ENCODE measurements around the gene SLAIN2. TPM values are rescaled to one million over a fixed set of nuclear protein-coding genes. Genes with fewer than 3 reads are reported as not detected.

Gene SLAIN2
- total RNA-seq, 1 experiment from 2014 or later, result 64.6 TPM

DNA sequence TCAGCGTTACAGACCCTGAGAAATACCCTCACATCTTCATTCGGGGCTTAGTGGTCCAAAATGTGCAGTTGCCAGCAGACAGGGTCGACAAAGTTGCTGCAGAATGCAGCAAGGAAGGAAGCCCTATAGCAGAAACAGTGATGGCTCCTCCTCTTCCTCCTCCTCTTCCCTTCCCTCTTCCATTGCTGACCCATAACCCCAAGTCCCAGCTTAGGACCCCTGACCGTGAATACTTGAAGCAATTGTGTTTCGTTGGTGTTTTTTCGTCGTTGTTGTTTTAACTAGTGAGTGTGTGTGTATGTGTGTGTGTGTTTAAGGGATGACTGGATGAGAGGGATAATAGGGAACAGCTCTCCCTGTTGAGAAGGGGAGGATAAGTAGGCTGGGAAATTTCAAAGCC lies 69.5 kb downstream of the SLAIN2 start:
- Histone ChIP-seq H3K9me3 (ENCODE audit: low read length) (no peaks in the 10 kb centered on the region), H3K4me3 (ENCODE audit: low read length) (no peak overlapping the region), H3K4me2 (ENCODE audit: low read depth, low read length, poor library complexity, severe bottlenecking) (no peak overlapping the region), H3K9ac (ENCODE audit: low read length) (no peak overlapping the region), H2AFZ (ENCODE audit: low read length) (no peak overlapping the region), H3K9me2 (replicated peaks; ENCODE audit: insufficient read depth, low read length) (no peaks in the 10 kb centered on the region), H3K36me3 (ENCODE audit: insufficient read depth, low read length) (no peaks in the 10 kb centered on the region), H3K27me3 (ENCODE audit: low read length) (no peaks in the 10 kb centered on the region), H3K79me2 (ENCODE audit: low read length) (peaks cover 44% of the 10 kb centered on the region), H4K20me1 (ENCODE audit: insufficient read depth, low read depth, low read length) (no peaks in the 10 kb centered on the region), H3K4me1 (ENCODE audit: low read length) (no peaks in the 10 kb centered on the region), H3K27ac (ENCODE audit: low read length) (no peak overlapping the region)
- no peak for DNase-seq

GRCh38 chr4:48420144-48420543 lies 78.8 kb downstream of the SLAIN2 start:
- H3K9ac ChIP-seq (ENCODE audit: low read length), result no peak overlapping the region
- no peak for DNase-seq
- H3K27me3 ChIP-seq (ENCODE audit: low read length), result no peaks in the 10 kb centered on the region
- no peaks in the 10 kb centered on the region for H3K9me2 ChIP-seq (replicated peaks; ENCODE audit: insufficient read depth, low read length)
- no peak overlapping the region for H2AFZ ChIP-seq (ENCODE audit: low read length)
- no peaks in the 10 kb centered on the region for H4K20me1 ChIP-seq (ENCODE audit: insufficient read depth, low read depth, low read length)
- H3K36me3 ChIP-seq (ENCODE audit: insufficient read depth, low read length), result no peaks in the 10 kb centered on the region; the same call in 1 of the 2 replicates
- 0 out of 2 replicates have a peak, but pooled peaks cover 9% of the 10 kb centered on the region for H3K79me2 ChIP-seq (ENCODE audit: low read length)
- no peaks in the 10 kb centered on the region for H3K9me3 ChIP-seq (ENCODE audit: low read length)
- H3K27ac ChIP-seq (ENCODE audit: low read length), result no peak overlapping the region
- no peak overlapping the region for H3K4me3 ChIP-seq (ENCODE audit: low read length)
- H3K4me2 ChIP-seq (ENCODE audit: low read depth, low read length, poor library complexity, severe bottlenecking), result no peak overlapping the region
- no peaks in the 10 kb centered on the region for H3K4me1 ChIP-seq (ENCODE audit: low read length)

DNA sequence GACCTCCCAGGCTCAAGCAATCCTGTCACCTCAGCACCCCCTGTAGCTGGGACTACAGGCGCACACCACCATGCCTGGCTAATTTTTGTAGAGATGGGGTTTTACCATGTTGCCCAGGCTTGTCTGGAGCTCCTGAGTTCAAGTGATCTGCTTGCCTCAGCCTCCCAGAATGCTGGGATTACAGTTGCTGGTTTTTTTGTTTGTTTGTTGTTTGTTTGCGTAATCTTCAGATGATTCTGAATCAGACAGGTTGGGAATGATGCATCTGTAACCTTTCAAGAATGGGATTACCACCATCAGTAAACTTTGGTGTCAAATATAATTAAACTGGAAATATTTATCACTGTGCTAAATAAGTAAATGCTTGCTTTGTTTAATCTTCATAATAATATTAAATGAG lies 79.8 kb downstream of the SLAIN2 start:
- no peaks in the 10 kb centered on the region; the same call in 1 of the 2 replicates for H3K36me3 ChIP-seq (ENCODE audit: insufficient read depth, low read length)
- H3K27me3 ChIP-seq (ENCODE audit: low read length), result no peaks in the 10 kb centered on the region
- H3K9me2 ChIP-seq (replicated peaks; ENCODE audit: insufficient read depth, low read length), result no peaks in the 10 kb centered on the region
- no peaks in the 10 kb centered on the region for H3K4me1 ChIP-seq (ENCODE audit: low read length)
- H3K9me3 ChIP-seq (ENCODE audit: low read length), result no peaks in the 10 kb centered on the region
- H3K27ac ChIP-seq (ENCODE audit: low read length), result no peak overlapping the region
- no peak overlapping the region for H3K4me2 ChIP-seq (ENCODE audit: low read depth, low read length, poor library complexity, severe bottlenecking)
- H4K20me1 ChIP-seq (ENCODE audit: insufficient read depth, low read depth, low read length), result no peaks in the 10 kb centered on the region
- no peak overlapping the region for H3K9ac ChIP-seq (ENCODE audit: low read length)
- no peak overlapping the region for H2AFZ ChIP-seq (ENCODE audit: low read length)
- H3K4me3 ChIP-seq (ENCODE audit: low read length), result no peak overlapping the region
- H3K79me2 ChIP-seq (ENCODE audit: low read length), result 0 out of 2 replicates have a peak, but pooled peaks cover 9% of the 10 kb centered on the region
- DNase-seq, result no peak

GRCh38 chr4:48428926-48429325 lies 87.6 kb downstream of the SLAIN2 start:
- no peak overlapping the region for H3K9ac ChIP-seq (ENCODE audit: low read length)
- H3K36me3 ChIP-seq (ENCODE audit: insufficient read depth, low read length), result no peaks in the 10 kb centered on the region
- no peak overlapping the region for H3K4me2 ChIP-seq (ENCODE audit: low read depth, low read length, poor library complexity, severe bottlenecking)
- no peaks in the 10 kb centered on the region for H3K27me3 ChIP-seq (ENCODE audit: low read length)
- DNase-seq, result no peak
- H3K27ac ChIP-seq (ENCODE audit: low read length), result no peak overlapping the region
- no peak overlapping the region for H3K4me3 ChIP-seq (ENCODE audit: low read length)
- no peaks in the 10 kb centered on the region for H3K4me1 ChIP-seq (ENCODE audit: low read length)
- no peaks in the 10 kb centered on the region for H3K9me3 ChIP-seq (ENCODE audit: low read length)
- no peak overlapping the region for H2AFZ ChIP-seq (ENCODE audit: low read length)
- H4K20me1 ChIP-seq (ENCODE audit: insufficient read depth, low read depth, low read length), result no peaks in the 10 kb centered on the region
- no peaks in the 10 kb centered on the region for H3K9me2 ChIP-seq (replicated peaks; ENCODE audit: insufficient read depth, low read length)
- no peaks in the 10 kb centered on the region for H3K79me2 ChIP-seq (ENCODE audit: low read length)

DNA sequence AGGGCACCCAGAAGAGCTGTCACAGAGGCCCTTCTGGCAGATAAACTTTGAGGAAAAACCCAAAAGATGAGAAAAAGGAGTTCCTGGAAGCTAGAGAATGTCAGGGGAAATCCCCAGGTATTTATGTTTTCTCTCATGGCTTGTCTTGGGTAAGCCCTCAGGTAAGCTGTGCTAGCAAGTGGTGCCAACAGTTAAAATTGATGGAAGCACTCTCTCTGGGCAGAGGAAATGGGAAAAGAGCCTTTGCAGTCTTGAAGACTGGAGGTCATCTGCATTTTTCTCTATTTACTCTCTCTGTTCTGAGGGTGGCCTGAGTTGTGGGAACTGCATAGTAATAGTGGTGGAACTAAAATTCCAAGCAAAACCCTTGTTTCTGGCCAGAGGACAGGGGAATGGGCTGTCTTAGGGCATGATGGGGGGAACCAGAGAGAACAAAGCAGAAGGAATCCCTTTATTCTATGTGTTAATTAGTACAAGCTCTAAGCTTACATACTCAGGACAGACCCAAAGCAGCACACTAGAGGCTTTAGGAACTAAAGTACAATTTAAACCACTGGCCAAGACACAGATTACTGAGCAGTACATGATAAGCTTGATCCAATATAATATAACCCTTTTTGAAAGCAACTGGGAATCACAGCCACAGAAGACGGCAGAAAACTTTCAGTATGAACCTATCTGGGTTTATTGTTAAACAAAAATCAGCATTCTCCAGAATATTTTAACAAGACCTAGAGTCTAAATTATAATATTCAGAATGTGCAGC lies 88.6 kb downstream of the SLAIN2 start:
- Histone ChIP-seq H3K36me3 (ENCODE audit: insufficient read depth, low read length) (no peaks in the 10 kb centered on the region), H3K27ac (ENCODE audit: low read length) (no peak overlapping the region), H4K20me1 (ENCODE audit: insufficient read depth, low read depth, low read length) (no peaks in the 10 kb centered on the region), H3K9me3 (ENCODE audit: low read length) (no peaks in the 10 kb centered on the region), H3K9me2 (replicated peaks; ENCODE audit: insufficient read depth, low read length) (no peaks in the 10 kb centered on the region), H3K9ac (ENCODE audit: low read length) (no peak overlapping the region), H2AFZ (ENCODE audit: low read length) (no peak overlapping the region), H3K4me1 (ENCODE audit: low read length) (no peaks in the 10 kb centered on the region), H3K4me3 (ENCODE audit: low read length) (no peak overlapping the region), H3K27me3 (ENCODE audit: low read length) (no peaks in the 10 kb centered on the region), H3K79me2 (ENCODE audit: low read length) (no peaks in the 10 kb centered on the region), H3K4me2 (ENCODE audit: low read depth, low read length, poor library complexity, severe bottlenecking) (no peak overlapping the region)
- no peak for DNase-seq

- DNase-seq, result no peak
- H3K36me3 ChIP-seq (ENCODE audit: insufficient read depth, low read length), result no peaks in the 10 kb centered on the region
Observed at GRCh38 chr4:48431401-48431800, 90.1 kb downstream of the SLAIN2 start.

GRCh38 chr4:48432017-48432416 lies 90.7 kb downstream of the SLAIN2 start:
- Histone ChIP-seq H3K36me3 (ENCODE audit: insufficient read depth, low read length) (no peaks in the 10 kb centered on the region), H3K9me2 (replicated peaks; ENCODE audit: insufficient read depth, low read length) (no peaks in the 10 kb centered on the region), H3K4me3 (ENCODE audit: low read length) (no peak overlapping the region), H3K4me1 (ENCODE audit: low read length) (no peaks in the 10 kb centered on the region), H2AFZ (ENCODE audit: low read length) (no peak overlapping the region), H3K9me3 (ENCODE audit: low read length) (no peaks in the 10 kb centered on the region), H3K27me3 (ENCODE audit: low read length) (no peaks in the 10 kb centered on the region), H3K4me2 (ENCODE audit: low read depth, low read length, poor library complexity, severe bottlenecking) (no peak overlapping the region), H4K20me1 (ENCODE audit: insufficient read depth, low read depth, low read length) (no peaks in the 10 kb centered on the region), H3K27ac (ENCODE audit: low read length) (no peak overlapping the region), H3K79me2 (ENCODE audit: low read length) (no peaks in the 10 kb centered on the region), H3K9ac (ENCODE audit: low read length) (no peak overlapping the region)
- DNase-seq, result no peak

More at GRCh38 chr4:48431401-48431800, 90.1 kb downstream of the SLAIN2 start:
- no peaks in the 10 kb centered on the region for H3K4me1 ChIP-seq (ENCODE audit: low read length)
- no peak overlapping the region for H3K4me3 ChIP-seq (ENCODE audit: low read length)
- no peaks in the 10 kb centered on the region for H3K9me2 ChIP-seq (replicated peaks; ENCODE audit: insufficient read depth, low read length)
- H3K27ac ChIP-seq (ENCODE audit: low read length), result no peak overlapping the region
- no peaks in the 10 kb centered on the region for H3K79me2 ChIP-seq (ENCODE audit: low read length)
- no peaks in the 10 kb centered on the region for H4K20me1 ChIP-seq (ENCODE audit: insufficient read depth, low read depth, low read length)
- H2AFZ ChIP-seq (ENCODE audit: low read length), result no peak overlapping the region
- no peak overlapping the region for H3K4me2 ChIP-seq (ENCODE audit: low read depth, low read length, poor library complexity, severe bottlenecking)
- H3K27me3 ChIP-seq (ENCODE audit: low read length), result no peaks in the 10 kb centered on the region
- no peak overlapping the region for H3K9ac ChIP-seq (ENCODE audit: low read length)
- no peaks in the 10 kb centered on the region for H3K9me3 ChIP-seq (ENCODE audit: low read length)

- no peak overlapping the region for H3K4me2 ChIP-seq (ENCODE audit: low read depth, low read length, poor library complexity, severe bottlenecking)
- H3K4me3 ChIP-seq (ENCODE audit: low read length), result no peak overlapping the region
- no peaks in the 10 kb centered on the region for H3K9me2 ChIP-seq (replicated peaks; ENCODE audit: insufficient read depth, low read length)
- H3K27ac ChIP-seq (ENCODE audit: low read length), result no peak overlapping the region
- H3K4me1 ChIP-seq (ENCODE audit: low read length), result no peaks in the 10 kb centered on the region
- H3K79me2 ChIP-seq (ENCODE audit: low read length), result no peaks in the 10 kb centered on the region
- H3K36me3 ChIP-seq (ENCODE audit: insufficient read depth, low read length), result no peaks in the 10 kb centered on the region
- H3K9me3 ChIP-seq (ENCODE audit: low read length), result no peaks in the 10 kb centered on the region
- no peaks in the 10 kb centered on the region for H3K27me3 ChIP-seq (ENCODE audit: low read length)
- no peaks in the 10 kb centered on the region for H4K20me1 ChIP-seq (ENCODE audit: insufficient read depth, low read depth, low read length)
- H2AFZ ChIP-seq (ENCODE audit: low read length), result no peak overlapping the region
- DNase-seq, result no peak
- no peak overlapping the region for H3K9ac ChIP-seq (ENCODE audit: low read length)
Observed at GRCh38 chr4:48436318-48436717, 95.0 kb downstream of the SLAIN2 start.

All from Karpas-422 (cell line).